Ecto neural progenitor cell (in vitro differentiated cells): ENCODE measurements around the gene MAPK6.
"Not testable (repeated sequence)": the region's sequence is repeated elsewhere in the genome, so short reads cannot be mapped to it uniquely, and the experiment has no call there.

Experiments used
- DNase-seq: peaks from one replicate; pipeline ENCODE4 v3.0.0-alpha.2; 2018; ENCODE audit warnings: low spot score

The MAPK6 gene

GRCh38 chr15:52018693-52019393 is at the start of gene MAPK6:
Gene MAPK6 (plus strand): TSS chr15:52019219. CDS start chr15:52046461, 27,242 bp downstream.
- peak; percentile 95 for DNase-seq

- no peak for DNase-seq
These were observed 49.3 kb upstream of the MAPK6 start for GRCh38 chr15:51969728-51970127.

GRCh38 chr15:51970132-51970817 is 48.7 kb upstream of the MAPK6 start:
- DNase-seq: no peak

GRCh38 chr15:51971032-51971374 is 48.0 kb upstream of the MAPK6 start:
- DNase-seq: no peak

GRCh38 chr15:51971375-51972133 is 47.5 kb upstream of the MAPK6 start, which contains the start of gene LEO1:
Gene LEO1 (minus strand): TSS chr15:51971778. CDS start chr15:51971745, 33 bp downstream.
- DNase-seq: peak; percentile 93

GRCh38 chr15:51973220-51973619 is 45.8 kb upstream of the MAPK6 start:
- no peak for DNase-seq

- no peak for DNase-seq
These were observed 45.2 kb upstream of the MAPK6 start for GRCh38 chr15:51973775-51974174.

- DNase-seq: no peak
These were observed 36.8 kb upstream of the MAPK6 start for GRCh38 chr15:51982013-51982769.

- no peak for DNase-seq
These were observed 36.3 kb upstream of the MAPK6 start for GRCh38 chr15:51982770-51983103.

GRCh38 chr15:51991141-51991540 is 27.9 kb upstream of the MAPK6 start:
- DNase-seq: no peak

- DNase-seq: no peak
These were observed 26.1 kb upstream of the MAPK6 start for GRCh38 chr15:51992953-51993352.

- no peak for DNase-seq
These were observed 16.7 kb upstream of the MAPK6 start for GRCh38 chr15:52002351-52002750.

GRCh38 chr15:52003089-52003488 is 15.9 kb upstream of the MAPK6 start:
- DNase-seq: not testable (repeated sequence)

GRCh38 chr15:52003710-52004109 is 15.3 kb upstream of the MAPK6 start:
- no peak for DNase-seq

- DNase-seq: no peak
These were observed 14.2 kb upstream of the MAPK6 start for GRCh38 chr15:52004806-52005205.

- no peak for DNase-seq
These were observed 13.0 kb upstream of the MAPK6 start for GRCh38 chr15:52005748-52006701.

- no peak for DNase-seq
These were observed 12.2 kb upstream of the MAPK6 start for GRCh38 chr15:52006702-52007340.

GRCh38 chr15:52008359-52008697 is 10.7 kb upstream of the MAPK6 start:
- no peak for DNase-seq

- no peak for DNase-seq
These were observed 10.2 kb upstream of the MAPK6 start for GRCh38 chr15:52008698-52009434.
